Calu3 (cell line): ENCODE results near the gene BLACAT1. TPM values are rescaled to one million over a fixed set of nuclear protein-coding genes. Genes with fewer than 3 reads are reported as not detected.

Experiments
- BruUV-seq: library from RNA; stranded (reverse); fragments of 400-500 nt; replicated peaks from 2 replicates; lab custom pipeline; 2021; lab: Mats Ljungman, UMichigan
- CTCF ChIA-PET: fragments of 300-600 bp; sonication (Branson Sonifier 250); formaldehyde crosslinking; loops from one replicate; lab custom pipeline; 2022; ENCODE audit warnings: antibody characterized with exemption; lab: Charles Lee
- DNase-seq: peaks from one replicate; pipeline ENCODE4 v3.0.0; 2022
- H3K27ac Mint-ChIP-seq: one replicate; pipeline ENCODE4 v1.8.0; 2022; ENCODE audit warnings: mixed read lengths; ENCODE audit not compliant: unreplicated experiment
- H3K27me3 Mint-ChIP-seq: one replicate; pipeline ENCODE4 v1.8.0; 2022; ENCODE audit warnings: mixed read lengths; ENCODE audit not compliant: unreplicated experiment
- H3K36me3 Mint-ChIP-seq: one replicate; pipeline ENCODE4 v1.8.0; 2022; ENCODE audit warnings: mild to moderate bottlenecking, moderate library complexity, mixed read lengths; ENCODE audit not compliant: insufficient read depth, unreplicated experiment
- H3K4me1 Mint-ChIP-seq: one replicate; pipeline ENCODE4 v1.8.0; 2022; ENCODE audit warnings: mild to moderate bottlenecking, low read depth, mixed read lengths; ENCODE audit not compliant: unreplicated experiment
- H3K4me3 Mint-ChIP-seq: one replicate; pipeline ENCODE4 v1.8.0; 2022; ENCODE audit warnings: mild to moderate bottlenecking, low read depth, moderate library complexity, mixed read lengths; ENCODE audit not compliant: unreplicated experiment
- H3K9me3 Mint-ChIP-seq: one replicate; pipeline ENCODE4 v1.8.0; 2022; ENCODE audit warnings: low read depth, mixed read lengths; ENCODE audit not compliant: unreplicated experiment
- CTCF ChIP-seq: fragments of 200-600 bp; IDR thresholded peaks from one replicate; pipeline ENCODE4 v1.8.0; 2022; ENCODE audit warnings: antibody characterized with exemption; ENCODE audit not compliant: unreplicated experiment
- intact Hi-C: fragments of 100-400 bp; cut with micrococcal nuclease; formaldehyde crosslinking; loops from one replicate; pipeline ENCODE4 v1.10.0; 2022; ENCODE audit not compliant: unreplicated experiment
- total RNA-seq: library from RNA; stranded (reverse); gene quantifications from 2 replicates; pipeline ENCODE4 v1.2.3, GENCODE V29; 2022

BLACAT1 gene
- total RNA-seq, 1 experiment from 2014 or later: 14.2 TPM

DNA sequence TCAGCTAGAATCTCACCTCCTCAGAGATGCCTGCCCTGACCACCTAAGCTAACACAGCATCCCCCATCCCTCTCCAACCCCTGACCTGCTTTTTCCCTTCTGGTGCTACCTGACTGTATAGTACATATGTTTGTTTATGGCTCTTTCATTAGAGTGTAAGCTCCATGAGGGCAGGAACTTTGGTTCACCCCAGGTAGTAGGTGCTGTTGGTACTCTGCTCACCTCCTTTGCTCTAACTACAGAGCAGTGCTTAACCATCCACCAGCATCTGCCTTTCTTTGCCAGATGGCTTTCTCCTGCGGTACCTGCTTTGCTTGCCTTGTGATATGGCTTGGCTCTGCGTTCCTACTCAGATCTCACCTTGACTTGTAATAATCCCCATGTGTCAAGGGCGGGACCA, 18.7 kb upstream of the BLACAT1 start:
- Mint-ChIP-seq H3K4me3 (no peak overlapping the region), H3K27me3 (peaks cover 15% of the 10 kb centered on the region), H3K36me3 (peaks cover 6% of the 10 kb centered on the region), H3K27ac (no peak overlapping the region), H3K4me1 (peaks cover 22% of the 10 kb centered on the region), H3K9me3 (peaks cover 6% of the 10 kb centered on the region)
- DNase-seq: no peak
- TF ChIP-seq CTCF: no peak
- BruUV-seq: no TSS peak
- CTCF ChIA-PET: interaction anchor here (0.6 kb wide), 1 partner anchor 1297 kb away, joined by 3 read pairs; no protein-coding TSS in a partner anchor
- intact Hi-C loops: no loop called here

DNA sequence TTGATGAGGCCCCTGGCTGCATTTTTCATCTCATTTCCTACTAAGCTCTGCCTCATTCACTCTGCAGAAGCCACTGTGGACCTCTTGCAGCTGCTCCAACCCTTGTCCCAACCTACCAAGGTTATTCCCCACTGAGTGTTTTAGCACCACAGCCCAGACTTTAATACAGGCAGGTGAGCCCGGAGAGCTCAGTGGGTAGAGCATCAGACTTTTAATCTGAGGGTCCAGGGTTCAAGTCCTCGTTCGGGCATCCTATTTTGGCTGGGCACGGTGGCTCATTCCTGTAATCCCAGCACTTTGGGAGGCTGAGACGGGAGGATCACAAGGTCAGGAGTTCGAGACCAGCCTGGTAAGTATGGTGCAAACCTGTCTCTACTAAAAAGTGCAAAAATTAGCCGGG, 18.1 kb upstream of the BLACAT1 start:
- peaks cover 22% of the 10 kb centered on the region for H3K4me1 Mint-ChIP-seq
- no TSS peak for BruUV-seq
- peaks cover 6% of the 10 kb centered on the region for H3K36me3 Mint-ChIP-seq
- H3K4me3 Mint-ChIP-seq: no peak overlapping the region
- no peak overlapping the region for H3K27ac Mint-ChIP-seq
- peaks cover 6% of the 10 kb centered on the region for H3K9me3 Mint-ChIP-seq
- H3K27me3 Mint-ChIP-seq: peaks cover 10% of the 10 kb centered on the region
- TF ChIP-seq CTCF: no peak
- CTCF ChIA-PET: interaction anchor here (0.7 kb wide), 1 partner anchor 643 kb away, joined by 5 read pairs; no protein-coding TSS in a partner anchor
- intact Hi-C loops: no loop called here
- no peak for DNase-seq

DNA sequence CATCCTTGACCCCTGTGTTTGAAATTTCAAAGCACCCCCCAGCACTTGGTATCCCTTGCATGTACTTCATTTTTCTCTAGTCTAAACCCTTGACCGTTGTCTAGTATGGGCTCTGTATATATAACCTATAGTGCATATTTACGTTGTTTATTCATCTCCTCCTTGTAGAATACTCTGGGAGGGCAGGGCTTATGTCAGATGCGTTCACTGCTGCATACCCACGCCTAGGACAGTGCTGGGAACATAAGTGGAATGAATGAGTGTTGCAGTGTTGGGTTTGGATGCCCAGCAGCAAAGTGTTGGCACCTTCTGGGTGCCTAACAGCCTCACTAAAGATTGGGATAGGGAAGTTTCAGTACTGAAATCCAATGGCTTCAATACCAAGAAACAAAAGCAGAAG, 17.6 kb upstream of the BLACAT1 start:
- Mint-ChIP-seq H3K9me3 (peaks cover 6% of the 10 kb centered on the region), H3K27ac (no peak overlapping the region), H3K27me3 (peaks cover 10% of the 10 kb centered on the region), H3K4me3 (no peak overlapping the region), H3K36me3 (peaks cover 6% of the 10 kb centered on the region), H3K4me1 (peaks cover 22% of the 10 kb centered on the region)
- no TSS peak for BruUV-seq
- CTCF ChIA-PET: interaction anchor here (1.0 kb wide), 1 partner anchor 26 kb away, joined by 4 read pairs; no protein-coding TSS in a partner anchor
- intact Hi-C loops: no loop called here
- no peak for DNase-seq
- TF ChIP-seq CTCF: no peak

- Mint-ChIP-seq H3K27me3 (peaks cover 10% of the 10 kb centered on the region), H3K4me3 (no peak overlapping the region), H3K36me3 (peaks cover 3% of the 10 kb centered on the region), H3K27ac (no peak overlapping the region), H3K9me3 (peaks cover 6% of the 10 kb centered on the region), H3K4me1 (peaks cover 16% of the 10 kb centered on the region)
- intact Hi-C loops: no loop called here
- no peak for DNase-seq
- CTCF ChIA-PET: interaction anchor here (1.0 kb wide), 1 partner anchor 25 kb away, joined by 4 read pairs; no protein-coding TSS in a partner anchor
- no peak for TF ChIP-seq CTCF
- BruUV-seq: no TSS peak
Measured at GRCh38 chr1:205472737-205473441, 17.0 kb upstream of the BLACAT1 start.
